Measurements from ENCODE around the gene IFNA6.
"Not testable (repeated sequence)": the region's sequence is repeated elsewhere in the genome, so short reads cannot be mapped to it uniquely, and the experiment has no call there.

DNA sequence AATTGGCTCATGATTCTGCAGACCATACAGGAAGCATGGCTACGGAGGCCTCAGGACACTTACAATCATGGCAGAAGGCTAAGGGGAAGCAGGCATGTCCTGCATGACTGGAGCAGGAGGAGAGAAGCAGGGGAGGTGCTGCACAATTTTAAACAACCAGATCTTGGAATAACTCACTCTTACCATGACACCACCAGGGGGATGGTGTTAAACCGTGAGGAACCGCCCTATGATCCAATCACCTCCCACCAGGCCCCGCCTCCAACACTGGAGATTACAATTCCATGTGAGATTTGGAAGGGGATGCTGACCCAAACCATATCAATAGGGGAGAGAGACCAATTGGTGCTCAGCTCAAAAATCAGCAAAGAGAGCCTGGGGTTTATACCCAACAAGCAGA lies 20.8 kb upstream of the IFNA6 start:
- TF ChIP-seq, protein P1, sequence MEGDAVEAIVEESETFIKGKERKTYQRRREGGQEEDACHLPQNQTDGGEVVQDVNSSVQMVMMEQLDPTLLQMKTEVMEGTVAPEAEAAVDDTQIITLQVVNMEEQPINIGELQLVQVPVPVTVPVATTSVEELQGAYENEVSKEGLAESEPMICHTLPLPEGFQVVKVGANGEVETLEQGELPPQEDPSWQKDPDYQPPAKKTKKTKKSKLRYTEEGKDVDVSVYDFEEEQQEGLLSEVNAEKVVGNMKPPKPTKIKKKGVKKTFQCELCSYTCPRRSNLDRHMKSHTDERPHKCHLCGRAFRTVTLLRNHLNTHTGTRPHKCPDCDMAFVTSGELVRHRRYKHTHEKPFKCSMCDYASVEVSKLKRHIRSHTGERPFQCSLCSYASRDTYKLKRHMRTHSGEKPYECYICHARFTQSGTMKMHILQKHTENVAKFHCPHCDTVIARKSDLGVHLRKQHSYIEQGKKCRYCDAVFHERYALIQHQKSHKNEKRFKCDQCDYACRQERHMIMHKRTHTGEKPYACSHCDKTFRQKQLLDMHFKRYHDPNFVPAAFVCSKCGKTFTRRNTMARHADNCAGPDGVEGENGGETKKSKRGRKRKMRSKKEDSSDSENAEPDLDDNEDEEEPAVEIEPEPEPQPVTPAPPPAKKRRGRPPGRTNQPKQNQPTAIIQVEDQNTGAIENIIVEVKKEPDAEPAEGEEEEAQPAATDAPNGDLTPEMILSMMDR (conservative IDR thresholded peaks at IDR 0.05; ENCODE audit: low read length): not testable (repeated sequence)
- not testable (repeated sequence) for TF ChIP-seq EZH2phosphoT487 (IDR thresholded peaks at IDR 0.05; ENCODE audit: borderline replicate concordance)
